Measurements from ENCODE around the gene USH1C. TPM values are rescaled to one million over a fixed set of nuclear protein-coding genes. Genes with fewer than 3 reads are reported as not detected.

The USH1C gene
- total RNA-seq, 4 donors from 2014 or later: 0.35 to 0.46 TPM; not detected in 2

- H3K27me3 ChIP-seq: no peaks in the 10 kb centered on the region
- intact Hi-C loops (cut with DNase I; ENCODE audit: low total_unique reads): no loop called here
- H3K9me3 ChIP-seq: no peaks in the 10 kb centered on the region
- TF ChIP-seq POLR2A (IDR thresholded peaks at IDR 0.05): no peak
- TF ChIP-seq CTCF (IDR thresholded peaks at IDR 0.05): no peak
- no peaks in the 10 kb centered on the region for H3K36me3 ChIP-seq
- no peak overlapping the region for H3K27ac ChIP-seq
- DNase-seq: no peak
- no peak overlapping the region for H3K4me3 ChIP-seq
- H3K4me1 ChIP-seq: no peaks in the 10 kb centered on the region
Observed at GRCh38 chr11:17502630-17503029, 41.6 kb downstream of the USH1C start.

- no peak for TF ChIP-seq POLR2A (IDR thresholded peaks at IDR 0.05)
- no peak for TF ChIP-seq CTCF (IDR thresholded peaks at IDR 0.05)
- Histone ChIP-seq H3K4me1 (no peaks in the 10 kb centered on the region), H3K27me3 (no peaks in the 10 kb centered on the region), H3K27ac (no peak overlapping the region), H3K9me3 (no peaks in the 10 kb centered on the region), H3K36me3 (no peaks in the 10 kb centered on the region), H3K4me3 (no peak overlapping the region)
- DNase-seq: no peak
- intact Hi-C loops (cut with DNase I; ENCODE audit: low total_unique reads): no loop called here
Observed at GRCh38 chr11:17500673-17501072, 43.5 kb downstream of the USH1C start.

DNA sequence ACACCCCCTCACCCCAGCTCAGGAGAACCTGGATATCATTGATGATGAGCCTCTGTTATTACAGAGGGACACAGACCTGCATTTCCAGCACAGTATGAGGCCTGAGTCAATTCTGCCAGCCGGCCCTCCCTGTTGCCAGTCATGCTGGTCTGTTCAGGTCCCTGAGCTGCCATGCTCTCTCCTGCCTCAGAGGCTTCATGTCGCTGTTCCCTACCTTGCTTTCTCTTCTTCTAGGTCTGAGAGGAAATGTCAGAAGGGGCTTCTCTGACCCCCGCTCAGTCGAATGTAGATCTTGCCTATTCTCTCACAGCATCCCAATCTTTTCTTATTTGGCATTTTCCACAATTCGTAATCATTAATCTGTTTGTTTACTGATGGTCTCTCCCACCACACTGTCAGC lies 45.7 kb downstream of the USH1C start:
- no peaks in the 10 kb centered on the region for H3K36me3 ChIP-seq
- no peak overlapping the region for H3K27ac ChIP-seq
- H3K9me3 ChIP-seq: no peaks in the 10 kb centered on the region
- TF ChIP-seq POLR2A (IDR thresholded peaks at IDR 0.05) (no peak), CTCF (IDR thresholded peaks at IDR 0.05) (no peak)
- intact Hi-C loops (cut with DNase I; ENCODE audit: low total_unique reads): no loop called here
- no peaks in the 10 kb centered on the region for H3K4me1 ChIP-seq
- DNase-seq: no peak
- no peak overlapping the region for H3K4me3 ChIP-seq
- H3K27me3 ChIP-seq: no peaks in the 10 kb centered on the region

GRCh38 chr11:17498058-17498457 lies 46.2 kb downstream of the USH1C start:
- no peaks in the 10 kb centered on the region for H3K9me3 ChIP-seq
- H3K27ac ChIP-seq: no peak overlapping the region
- intact Hi-C loops (cut with DNase I; ENCODE audit: low total_unique reads): no loop called here
- H3K4me1 ChIP-seq: no peaks in the 10 kb centered on the region
- no peaks in the 10 kb centered on the region for H3K36me3 ChIP-seq
- H3K27me3 ChIP-seq: no peaks in the 10 kb centered on the region
- DNase-seq: no peak
- H3K4me3 ChIP-seq: no peak overlapping the region
- TF ChIP-seq CTCF (IDR thresholded peaks at IDR 0.05) (no peak), POLR2A (IDR thresholded peaks at IDR 0.05) (no peak)

DNA sequence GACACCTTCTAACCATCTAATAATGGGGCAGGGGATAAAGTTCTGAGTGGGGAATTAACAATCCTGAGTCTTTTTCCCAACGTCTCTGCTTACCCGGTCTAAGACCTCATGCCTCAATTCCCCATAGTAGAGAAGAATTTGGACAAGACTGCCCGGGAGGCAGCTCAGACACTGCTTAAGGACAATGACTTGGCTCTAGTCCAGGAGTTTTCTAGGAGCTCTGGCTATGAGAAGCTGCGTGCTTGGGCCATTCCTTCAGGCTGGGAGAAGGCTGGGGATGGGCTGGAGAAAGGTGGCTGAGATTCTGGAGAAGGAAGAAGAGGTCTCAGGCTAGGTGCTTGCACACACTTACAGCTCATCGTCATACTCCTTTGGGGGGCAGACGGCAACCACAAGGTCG lies 47.8 kb downstream of the USH1C start:
- TF ChIP-seq POLR2A (IDR thresholded peaks at IDR 0.05) (no peak), CTCF (IDR thresholded peaks at IDR 0.05) (no peak)
- H3K36me3 ChIP-seq: no peaks in the 10 kb centered on the region
- no peak overlapping the region for H3K27ac ChIP-seq
- H3K9me3 ChIP-seq: no peaks in the 10 kb centered on the region
- DNase-seq: no peak
- no peak overlapping the region for H3K4me3 ChIP-seq
- H3K27me3 ChIP-seq: no peaks in the 10 kb centered on the region
- intact Hi-C loops (cut with DNase I; ENCODE audit: low total_unique reads): no loop called here
- no peaks in the 10 kb centered on the region for H3K4me1 ChIP-seq

All from uterus (tissue), 4 donors.